SU-DHL-6 (cell line): Measurements from ENCODE around the gene HM13.

Experiments
- H2AFZ ChIP-seq: fragments of 200-600 bp; sonication (generic); 2 replicates; pipeline ENCODE4 v1.6.1; 2014; ENCODE audit warnings: low read depth, mild to moderate bottlenecking, moderate library complexity, mixed read lengths, antibody characterized with exemption, low read length; ENCODE audit not compliant: severe bottlenecking
- H3F3A ChIP-seq: fragments of 200-600 bp; shearing (Covaris generic); 2 replicates; pipeline ENCODE4 v1.6.0; 2016; ENCODE audit warnings: antibody characterized with exemption, mild to moderate bottlenecking; ENCODE audit not compliant: insufficient read depth
- H3K27ac ChIP-seq: fragments of 200-600 bp; sonication (generic); 2 replicates; pipeline ENCODE4 v1.5.1; 2016; ENCODE audit warnings: low read depth, mild to moderate bottlenecking, low read length, moderate library complexity, mixed read lengths
- H3K27me3 ChIP-seq: fragments of 200-600 bp; sonication (generic), shearing (Covaris generic); 2 replicates; pipeline ENCODE4 v1.6.0; 2014; ENCODE audit warnings: mild to moderate bottlenecking, low read length
- H3K36me3 ChIP-seq: fragments of 200-600 bp; sonication (generic); 2 replicates; pipeline ENCODE4 v1.6.1; 2014; ENCODE audit warnings: mild to moderate bottlenecking, low read length, mixed read lengths
- H3K4me2 ChIP-seq: fragments of 300-600, 200-600 bp; shearing (Covaris generic), sonication (generic); 2 replicates; pipeline ENCODE4 v1.6.0; 2014; ENCODE audit warnings: low read length, low read depth, mild to moderate bottlenecking; ENCODE audit not compliant: poor library complexity, severe bottlenecking
- H3K4me3 ChIP-seq: fragments of 200-600 bp; sonication (generic); 2 replicates; pipeline ENCODE4 v1.5.1; 2014; ENCODE audit warnings: antibody characterized with exemption, low read length, mild to moderate bottlenecking, mixed read lengths; ENCODE audit not compliant: insufficient read depth, poor library complexity, severe bottlenecking
- H3K79me2 ChIP-seq: fragments of 200-600 bp; sonication (generic); 2 replicates; pipeline ENCODE4 v1.6.1; 2014; ENCODE audit warnings: mild to moderate bottlenecking, low read length, moderate library complexity; ENCODE audit not compliant: insufficient read depth
- H3K9ac ChIP-seq: fragments of 200-600 bp; sonication (generic); 2 replicates; pipeline ENCODE4 v1.7.0; 2014; ENCODE audit warnings: mild to moderate bottlenecking, low read length
- H3K9me2 ChIP-seq: fragments of 200-600 bp; sonication (generic); replicated peaks from 2 replicates; pipeline ENCODE4 v1.6.1; 2014; ENCODE audit warnings: low read length; ENCODE audit not compliant: insufficient read depth
- H3K9me3 ChIP-seq: fragments of 200-600 bp; sonication (generic); 2 replicates; pipeline ENCODE4 v1.6.1; 2014; ENCODE audit warnings: low read length, mixed read lengths; ENCODE audit not compliant: insufficient read depth
- H4K20me1 ChIP-seq: fragments of 200-600 bp; sonication (generic); 2 replicates; pipeline ENCODE4 v1.6.1; 2014; ENCODE audit warnings: low read depth, mild to moderate bottlenecking, antibody characterized with exemption, low read length, moderate library complexity, mixed read lengths
- CTCF ChIP-seq: fragments of 200-600 bp; sonication (generic); IDR thresholded peaks from one replicate; pipeline ENCODE4 v1.5.1; 2017; ENCODE audit warnings: antibody characterized with exemption, mild to moderate bottlenecking, low read length, moderate library complexity; ENCODE audit not compliant: insufficient read depth, poor library complexity, severe bottlenecking
- EZH2phosphoT487 ChIP-seq: fragments of 200-600 bp; sonication (generic), shearing (Covaris generic); conservative IDR thresholded peaks from 2 replicates; pipeline ENCODE4 v1.6.1; 2018; ENCODE audit warnings: mild to moderate bottlenecking, antibody characterized with exemption, low read length, moderate library complexity, mixed read lengths

Gene HM13

DNA sequence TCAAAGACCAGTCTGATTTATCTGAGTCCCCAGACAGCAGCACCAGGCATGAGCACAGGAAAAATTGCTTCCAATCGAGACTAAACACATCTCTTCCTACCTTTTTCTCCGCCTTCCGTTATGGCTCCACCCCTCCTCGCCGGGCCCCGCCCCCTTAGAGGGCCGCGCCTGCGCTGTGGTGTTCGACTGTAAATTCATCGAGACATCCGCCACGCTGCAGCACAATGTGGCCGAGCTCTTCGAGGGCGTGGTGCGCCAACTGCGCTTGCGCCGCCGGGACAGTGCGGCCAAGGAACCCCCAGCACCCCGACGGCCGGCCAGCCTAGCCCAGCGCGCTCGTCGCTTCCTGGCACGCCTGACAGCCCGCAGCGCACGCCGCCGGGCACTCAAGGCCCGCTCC is 30.2 kb upstream of the HM13 start:
- Histone ChIP-seq H3F3A (no peaks in the 10 kb centered on the region), H3K9me2 (no peaks in the 10 kb centered on the region), H3K9me3 (no peaks in the 10 kb centered on the region), H3K4me2 (no peak overlapping the region), H3K4me3 (no peak overlapping the region), H3K9ac (no peak overlapping the region), H3K27ac (no peak overlapping the region), H3K27me3 (no peaks in the 10 kb centered on the region), H3K36me3 (no peaks in the 10 kb centered on the region), H4K20me1 (no peaks in the 10 kb centered on the region), H3K79me2 (no peaks in the 10 kb centered on the region), H2AFZ (no peak overlapping the region)
- no peak for TF ChIP-seq EZH2phosphoT487

DNA sequence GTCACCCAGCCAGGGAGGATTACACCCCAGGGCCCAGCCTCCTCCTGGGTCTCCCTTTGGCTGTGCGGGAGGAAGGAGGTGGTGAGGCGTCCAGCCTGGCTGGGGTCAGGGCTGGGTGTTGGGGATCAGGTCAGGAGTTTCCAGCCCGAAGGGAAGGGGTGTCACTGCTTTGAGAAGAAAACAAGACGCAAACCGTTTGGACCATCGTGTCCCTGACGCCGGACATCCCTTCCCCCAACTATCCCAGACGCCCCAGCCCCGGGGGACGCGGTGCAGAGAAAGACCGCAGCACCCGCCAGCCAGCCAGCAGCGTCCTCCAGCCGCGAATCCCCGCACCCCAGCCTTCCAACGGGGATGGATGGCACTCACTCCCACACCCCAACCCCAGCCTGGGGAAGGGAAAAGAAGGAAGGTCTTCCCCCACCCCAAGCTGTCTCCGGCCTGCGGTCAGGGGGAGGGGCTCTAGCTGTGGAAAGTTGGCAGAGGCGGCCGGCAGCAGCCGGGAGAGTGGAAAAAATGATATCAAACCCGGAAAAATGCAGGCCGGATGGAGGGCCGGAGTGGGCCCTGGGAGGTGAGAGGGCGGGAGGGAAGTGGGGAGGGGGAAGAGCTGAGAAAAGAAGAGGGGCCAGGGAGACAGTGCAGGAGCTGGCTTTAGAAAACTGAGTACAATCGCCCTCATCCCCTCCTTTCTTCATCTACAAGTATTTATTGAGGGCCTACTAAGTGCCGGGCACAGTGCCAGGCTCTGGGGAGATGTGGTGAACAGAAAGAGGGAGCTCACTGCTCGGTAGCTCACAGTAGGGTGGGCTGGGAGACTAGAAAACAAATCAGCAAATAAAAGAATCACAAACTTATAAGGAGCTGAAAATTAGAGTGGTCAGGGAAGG is 28.5 kb upstream of the HM13 start:
- H3K4me3 ChIP-seq = no peak overlapping the region
- TF ChIP-seq CTCF (no peak), EZH2phosphoT487 (no peak)
- H3K9me3 ChIP-seq = no peaks in the 10 kb centered on the region
- no peaks in the 10 kb centered on the region for H3K79me2 ChIP-seq
- H3F3A ChIP-seq = no peaks in the 10 kb centered on the region
- no peaks in the 10 kb centered on the region for H3K9me2 ChIP-seq
- H3K9ac ChIP-seq = no peak overlapping the region
- no peaks in the 10 kb centered on the region for H4K20me1 ChIP-seq
- no peak overlapping the region for H3K27ac ChIP-seq
- H3K36me3 ChIP-seq = no peaks in the 10 kb centered on the region
- no peaks in the 10 kb centered on the region for H3K27me3 ChIP-seq
- H2AFZ ChIP-seq = no peak overlapping the region
- no peak overlapping the region for H3K4me2 ChIP-seq

DNA sequence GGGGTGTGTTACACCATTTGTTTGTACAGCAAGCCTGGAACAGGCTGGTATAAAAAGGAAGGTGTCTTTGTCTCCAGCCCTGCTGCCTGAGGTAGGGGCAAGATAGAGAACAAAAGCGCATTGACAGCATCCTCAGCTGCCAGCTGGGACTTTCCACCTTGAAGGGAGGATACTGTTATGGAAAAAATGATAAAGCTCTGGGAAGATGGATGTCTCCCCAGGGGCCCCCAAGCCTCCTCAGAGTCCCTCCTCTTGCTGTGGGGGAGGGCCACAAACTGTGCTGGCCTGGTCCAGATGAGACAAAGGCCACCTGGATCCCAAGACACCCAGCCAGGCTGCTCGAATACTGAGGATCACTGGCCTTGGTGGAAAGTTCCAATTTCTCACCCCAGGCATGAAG is 26.1 kb upstream of the HM13 start:
- Histone ChIP-seq H3K9ac (no peak overlapping the region), H3K4me2 (no peak overlapping the region), H2AFZ (no peak overlapping the region), H3K9me3 (no peaks in the 10 kb centered on the region), H3K4me3 (no peak overlapping the region), H4K20me1 (no peaks in the 10 kb centered on the region), H3K9me2 (no peaks in the 10 kb centered on the region), H3F3A (no peaks in the 10 kb centered on the region), H3K36me3 (no peaks in the 10 kb centered on the region), H3K79me2 (no peaks in the 10 kb centered on the region), H3K27me3 (no peaks in the 10 kb centered on the region), H3K27ac (no peak overlapping the region)
- TF ChIP-seq EZH2phosphoT487 (no peak), CTCF (no peak)

DNA sequence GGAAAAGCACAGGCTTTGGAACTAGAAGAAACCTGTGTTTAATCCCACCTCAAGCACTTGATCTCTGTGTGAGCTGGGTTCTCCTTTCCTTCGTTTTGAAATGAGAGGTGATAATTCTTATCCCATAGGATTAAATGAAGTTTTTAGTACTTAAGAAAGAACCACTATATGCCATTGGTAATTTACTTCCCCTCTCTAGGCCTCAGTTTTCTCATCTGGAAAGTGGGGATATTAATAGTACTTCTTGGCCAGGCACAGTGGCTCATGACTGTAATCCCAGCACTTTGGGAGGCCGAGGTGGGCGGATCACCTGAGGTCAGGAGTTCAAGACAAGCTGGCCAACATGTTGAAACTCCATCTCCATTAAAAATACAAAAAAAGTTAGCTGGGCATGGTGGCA is 25.1 kb upstream of the HM13 start:
- Histone ChIP-seq H3K27me3 (no peaks in the 10 kb centered on the region), H3F3A (no peaks in the 10 kb centered on the region), H3K4me3 (no peak overlapping the region), H3K9me3 (no peaks in the 10 kb centered on the region), H2AFZ (no peak overlapping the region), H3K9ac (no peak overlapping the region), H4K20me1 (no peaks in the 10 kb centered on the region), H3K9me2 (no peaks in the 10 kb centered on the region), H3K36me3 (no peaks in the 10 kb centered on the region), H3K27ac (no peak overlapping the region), H3K79me2 (no peaks in the 10 kb centered on the region), H3K4me2 (no peak overlapping the region)
- TF ChIP-seq CTCF (no peak), EZH2phosphoT487 (no peak)
